ENCODE data around the gene BRCC3. TPM values are rescaled to one million over a fixed set of nuclear protein-coding genes. Genes with fewer than 3 reads are reported as not detected.

The BRCC3 gene
- total and polyA plus RNA-seq, 2 donors: 11.8 to 13.5 TPM

DNA sequence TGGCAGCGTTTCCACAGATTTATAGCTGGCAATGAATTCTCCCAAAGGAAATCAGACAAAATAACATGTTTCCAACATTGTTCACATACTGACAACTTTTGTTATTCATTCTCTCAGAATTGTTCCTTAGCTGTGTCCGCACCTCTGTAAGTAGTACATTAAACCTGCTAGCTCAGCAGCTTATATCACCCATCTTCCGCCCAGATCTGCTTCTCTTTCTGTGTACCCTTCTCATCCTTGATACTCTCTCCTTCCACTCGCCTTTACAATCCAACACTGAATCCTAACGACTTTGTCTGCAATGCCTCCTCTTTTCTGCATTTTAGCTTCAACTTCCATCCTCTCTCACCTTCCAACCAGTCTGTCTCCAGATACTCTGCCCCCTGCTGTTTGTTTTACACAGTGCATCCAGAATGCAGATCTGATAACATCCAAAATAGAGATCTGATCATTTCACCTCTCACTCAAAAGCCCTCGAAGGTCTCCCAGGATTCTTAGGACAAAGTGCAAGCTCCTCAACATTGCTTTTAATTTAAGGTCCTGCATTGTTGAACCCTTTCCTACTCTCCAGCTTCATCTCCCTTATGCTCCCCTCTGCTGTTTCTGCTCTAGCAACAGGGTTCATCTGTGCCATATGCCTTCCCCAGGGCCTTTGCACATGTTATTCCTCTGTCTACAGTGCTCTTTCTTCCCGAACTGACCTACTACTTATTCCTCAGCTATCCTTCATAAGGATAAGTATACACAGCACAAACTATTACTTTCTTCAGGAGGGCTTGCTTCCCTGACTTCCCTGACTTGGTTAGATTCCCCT lies 77.6 kb downstream of the BRCC3 start:
- peak in 6 of 9 donors; percentile 2 to 47 (median 8) for DNase-seq (ENCODE audit: low read depth in 6 of 9, low spot score in 9 of 9)
- Histone ChIP-seq H3K36me3 (ENCODE audit: control insufficient read depth in 2 of 2, insufficient read depth in 2 of 2, low read length in 1 of 2) (no peaks in the 10 kb centered on the region), H3K27me3 (ENCODE audit: control insufficient read depth in 2 of 2, insufficient read depth in 1 of 2, low read length in 1 of 2) (no peaks in the 10 kb centered on the region), H3K9me3 (ENCODE audit: control insufficient read depth in 2 of 2, insufficient read depth in 1 of 2, low read length in 1 of 2) (no peaks in the 10 kb centered on the region), H3K27ac (ENCODE audit: low read depth in 1 of 2, low read length in 1 of 2) (no peak overlapping the region), H3K4me1 (ENCODE audit: control insufficient read depth in 2 of 2, insufficient read depth in 2 of 2, low read length in 2 of 2) (no peaks in the 10 kb centered on the region), H3K4me3 (ENCODE audit: low read length in 2 of 2) (no peak overlapping the region)
- WGBS: 75% methylated on average over 7 of the region's 7 CpGs

DNA sequence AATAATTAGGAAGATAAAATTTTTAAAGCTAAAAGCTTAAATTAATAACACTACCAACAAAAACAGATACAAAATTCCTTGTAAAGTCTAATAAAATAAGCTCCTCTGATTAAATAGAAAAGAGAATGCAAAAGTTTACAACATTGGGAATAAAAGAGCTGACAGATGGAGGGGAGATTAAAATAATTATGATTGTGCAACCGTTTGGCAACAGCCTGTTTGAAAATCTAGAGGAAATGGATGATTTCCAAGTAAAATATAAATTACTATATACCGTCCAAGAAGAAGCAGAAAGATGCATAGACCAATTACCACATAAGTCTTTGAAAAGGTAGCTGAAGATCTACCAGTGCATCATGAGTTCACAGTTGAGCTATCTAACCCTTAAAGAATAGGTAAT lies 98.6 kb downstream of the BRCC3 start:
- Histone ChIP-seq H3K4me1 (ENCODE audit: control insufficient read depth in 2 of 2, insufficient read depth in 2 of 2, low read length in 2 of 2) (no peaks in the 10 kb centered on the region), H3K27me3 (ENCODE audit: control insufficient read depth in 2 of 2, insufficient read depth in 1 of 2, low read length in 1 of 2) (no peaks in the 10 kb centered on the region), H3K27ac (ENCODE audit: low read depth in 1 of 2, low read length in 1 of 2) (no peak overlapping the region), H3K4me3 (ENCODE audit: low read length in 2 of 2) (no peak overlapping the region), H3K36me3 (ENCODE audit: control insufficient read depth in 2 of 2, insufficient read depth in 2 of 2, low read length in 1 of 2) (no peaks in the 10 kb centered on the region), H3K9me3 (ENCODE audit: control insufficient read depth in 2 of 2, insufficient read depth in 1 of 2, low read length in 1 of 2) (no peaks in the 10 kb centered on the region)
- 85% methylated on average over 2 of the region's 2 CpGs for WGBS
- no peak for DNase-seq (ENCODE audit: low read depth in 6 of 9, low spot score in 9 of 9)

Other genes with a start within 250 kb of the BRCC3 start
- gene SMIM9, start 236.8 kb upstream of the BRCC3 start, total RNA-seq: not detected
- 0.07 TPM for gene SMIM9, start 236.8 kb upstream of the BRCC3 start, polyA plus RNA-seq
- gene F8A1, start 185.2 kb upstream of the BRCC3 start, total RNA-seq: 3.9 TPM
- gene F8A1, start 185.2 kb upstream of the BRCC3 start, polyA plus RNA-seq: 32.2 TPM
- 2.9 TPM for gene F8, start 48.8 kb upstream of the BRCC3 start, total RNA-seq
- 10.7 TPM for gene F8, start 48.8 kb upstream of the BRCC3 start, polyA plus RNA-seq
- gene FUNDC2, start 44.7 kb upstream of the BRCC3 start, total RNA-seq: 122 TPM
- 107 TPM for gene FUNDC2, start 44.7 kb upstream of the BRCC3 start, polyA plus RNA-seq
- gene CMC4, start 372 bp upstream of the BRCC3 start, total RNA-seq: 9.0 TPM
- 26.3 TPM for gene CMC4, start 372 bp upstream of the BRCC3 start, polyA plus RNA-seq
- 12.6 TPM for gene MTCP1, start 372 bp upstream of the BRCC3 start, total RNA-seq
- 50.8 TPM for gene MTCP1, start 372 bp upstream of the BRCC3 start, polyA plus RNA-seq
- gene VBP1, start 145.0 kb downstream of the BRCC3 start, total RNA-seq: 82.3 TPM
- gene VBP1, start 145.0 kb downstream of the BRCC3 start, polyA plus RNA-seq: 61.1 TPM
- 4.2 TPM for gene RAB39B, start 193.0 kb downstream of the BRCC3 start, total RNA-seq
- 8.1 TPM for gene RAB39B, start 193.0 kb downstream of the BRCC3 start, polyA plus RNA-seq